ENCODE measurements around the gene PCDHA6. TPM values are rescaled to one million over a fixed set of nuclear protein-coding genes. Genes with fewer than 3 reads are reported as not detected.
A peak's percentile ranks its signal among the peaks of the same experiment; 100 is the strongest.

The PCDHA6 gene
- total and polyA plus RNA-seq, 10 of the 15 experiments (the other 5 are each of a cell fraction or from before 2014, with no cell fraction given), result 0.09 TPM; not detected in 9

GRCh38 chr5:140868721-140869554 is 41.2 kb downstream of the PCDHA6 start, which contains the start of gene PCDHA11:
TSS of gene PCDHA11 (plus strand) at chr5:140868957. CDS start at chr5:140869104, 147 bp downstream.
- Histone ChIP-seq H3K4me1 (ENCODE audit: control insufficient read depth, insufficient read depth, low read length) (no peaks in the 10 kb centered on the region), H3K79me2 (ENCODE audit: control insufficient read depth, insufficient read depth, low read length) (no peaks in the 10 kb centered on the region), H3K4me2 (ENCODE audit: control insufficient read depth, insufficient read depth) (no peak within 1 kb of the TSS), H3K9me3 (replicated peaks; ENCODE audit: control insufficient read depth, insufficient read depth, low read length) (no peaks in the 10 kb centered on the region; the same call in 1 of the 3 replicates), H4K20me1 (ENCODE audit: control insufficient read depth, insufficient read depth) (no peaks in the 10 kb centered on the region), H3K27ac (ENCODE audit: control insufficient read depth, insufficient read depth) (no peak within 1 kb of the TSS), H3K4me3 (no peak within 1 kb of the TSS), H2AFZ (ENCODE audit: control insufficient read depth, low read depth, low read length) (no peak within 1 kb of the TSS), H3K27me3 (replicated peaks in 1 of 2; ENCODE audit: control insufficient read depth in 2 of 2, insufficient read depth in 2 of 2, low read length in 1 of 2) (no peaks in the 10 kb centered on the region), H3K36me3 (ENCODE audit: control insufficient read depth in 2 of 2, insufficient read depth in 2 of 2, low read length in 1 of 2) (no peaks in the 10 kb centered on the region), H3K9ac (ENCODE audit: control insufficient read depth, insufficient read depth, low read length) (no peak within 1 kb of the TSS)
- ChIA-PET CTCF (interaction anchor here (0.6 to 0.9 kb wide), 3 partner anchors 8 to 680 kb away, joined by 3 to 4 read pairs (median 4); no protein-coding TSS in a partner anchor), RAD21 (ENCODE audit: unreplicated experiment) (no interaction called here), SMC1A (ENCODE audit: uncharacterized antibody, unreplicated experiment) (no interaction called here), POLR2A (no interaction called here)
- FAIRE-seq (no peak), DNase-seq (ENCODE audit: low read depth, low spot score) (no peak), ATAC-seq (no peak)
- intact Hi-C loops (cut with micrococcal nuclease; ENCODE audit: unreplicated experiment), result no loop called here
- TF ChIP-seq CTCF (IDR thresholded peaks at IDR 0.05 in 2 of 3, conservative IDR thresholded peaks at IDR 0.05 in 1 of 3; ENCODE audit: control insufficient read depth in 2 of 3, extremely low read depth in 1 of 3, insufficient read depth in 1 of 3, low read depth in 3 of 3, low read length in 3 of 3) (peak in 1 of 3 experiments; percentile 13; a peak in 1 of 6 replicates), MTA3 (IDR thresholded peaks at IDR 0.05; ENCODE audit: borderline replicate concordance, low read length) (no peak), SMC3 (IDR thresholded peaks at IDR 0.05; ENCODE audit: borderline replicate concordance, low read length) (no peak), GATAD2B (conservative IDR thresholded peaks at IDR 0.05; ENCODE audit: low read depth) (no peak), CBFB (IDR thresholded peaks at IDR 0.05; ENCODE audit: low read depth) (no peak), BACH1 (IDR thresholded peaks at IDR 0.05; ENCODE audit: borderline replicate concordance) (no peak)
- WGBS (ENCODE audit: insufficient coverage, insufficient replicate concordance, low lambda C conversion rate, missing lambda C conversion rate), result 59% methylated on average over 37 of the region's 41 CpGs
- no TSS peak for BruUV-seq (replicated peaks)
- in situ Hi-C loops (cut with MboI), result no loop called here

All from GM12878 (cell line).